Stimulated activated CD4-positive, alpha-beta T cell treated with anti-CD3 and anti-CD28 coated beads, Interleukin-1b, Interleukin-23, amount 100 ng/mL, for 24 hours (primary cell): ENCODE data around the gene MAPK8IP3.

Source experiments
- DNase-seq, 4 experiments: peaks; one replicate each; pipeline ENCODE4 v3.0.0-alpha.2; 2020; ENCODE audit warnings: low read depth in 4 of 4, low spot score in 1 of 4

Gene MAPK8IP3

DNA sequence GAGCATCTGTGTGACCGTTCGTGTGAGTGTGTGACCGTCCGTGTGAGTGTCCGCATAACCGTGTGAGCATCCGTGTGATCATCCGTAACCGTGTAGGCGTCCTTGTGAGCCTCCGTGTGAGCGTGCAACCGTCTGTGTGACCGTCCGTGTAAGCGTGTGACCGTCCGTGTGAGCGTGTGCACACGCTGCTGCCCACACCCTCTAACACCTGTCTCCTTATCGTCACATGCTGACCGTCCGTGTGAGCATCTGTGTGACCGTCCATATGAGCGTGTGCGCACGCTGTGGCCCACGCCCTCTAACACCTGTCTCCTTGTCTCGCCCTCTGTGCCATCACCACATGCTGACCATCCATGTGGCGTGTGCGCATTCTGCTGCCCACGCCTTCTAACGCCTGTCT is 34.2 kb downstream of the MAPK8IP3 start:
- no peak for DNase-seq

DNA sequence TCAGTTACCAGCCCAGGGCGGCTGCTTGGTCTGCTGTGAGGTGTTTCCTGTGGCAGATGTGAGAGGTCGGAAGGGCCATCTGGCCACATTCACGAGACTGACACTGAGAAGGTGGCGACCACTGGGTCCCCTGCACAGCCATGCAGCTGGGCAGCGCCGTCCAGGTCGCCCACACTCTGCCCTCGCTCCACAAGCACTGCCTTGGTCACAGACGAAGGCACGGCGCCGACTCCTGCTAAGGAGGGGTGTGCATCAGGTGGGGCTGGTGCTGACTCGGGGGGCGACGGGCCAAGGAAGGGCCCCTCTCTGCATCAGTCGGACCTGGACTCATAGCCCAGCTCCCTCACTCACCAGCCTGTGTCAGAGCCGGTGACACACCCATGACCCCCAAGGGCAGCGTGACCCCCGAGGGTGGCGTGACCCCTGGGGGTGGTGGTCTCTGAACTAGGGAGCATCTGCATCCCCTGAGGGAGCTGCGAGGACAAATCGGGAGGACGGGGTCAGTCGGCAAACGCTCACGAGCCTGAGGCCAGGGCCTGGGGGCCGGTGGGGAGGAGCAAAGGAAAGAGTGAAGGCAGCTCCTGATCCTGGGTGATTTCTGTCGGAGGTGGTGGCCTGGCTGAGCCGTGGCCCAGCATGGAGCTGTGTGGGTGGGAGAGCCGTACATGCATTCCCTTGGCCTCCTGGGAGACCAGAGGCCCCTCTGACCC is 34.9 kb downstream of the MAPK8IP3 start:
- no peak for DNase-seq

- no peak for DNase-seq
Measured at GRCh38 chr16:1741553-1742165, 35.7 kb downstream of the MAPK8IP3 start.

- DNase-seq, result no peak
Measured at GRCh38 chr16:1743376-1744337, 37.7 kb downstream of the MAPK8IP3 start.

- no peak for DNase-seq
Measured at GRCh38 chr16:1744338-1744840, 38.4 kb downstream of the MAPK8IP3 start.

DNA sequence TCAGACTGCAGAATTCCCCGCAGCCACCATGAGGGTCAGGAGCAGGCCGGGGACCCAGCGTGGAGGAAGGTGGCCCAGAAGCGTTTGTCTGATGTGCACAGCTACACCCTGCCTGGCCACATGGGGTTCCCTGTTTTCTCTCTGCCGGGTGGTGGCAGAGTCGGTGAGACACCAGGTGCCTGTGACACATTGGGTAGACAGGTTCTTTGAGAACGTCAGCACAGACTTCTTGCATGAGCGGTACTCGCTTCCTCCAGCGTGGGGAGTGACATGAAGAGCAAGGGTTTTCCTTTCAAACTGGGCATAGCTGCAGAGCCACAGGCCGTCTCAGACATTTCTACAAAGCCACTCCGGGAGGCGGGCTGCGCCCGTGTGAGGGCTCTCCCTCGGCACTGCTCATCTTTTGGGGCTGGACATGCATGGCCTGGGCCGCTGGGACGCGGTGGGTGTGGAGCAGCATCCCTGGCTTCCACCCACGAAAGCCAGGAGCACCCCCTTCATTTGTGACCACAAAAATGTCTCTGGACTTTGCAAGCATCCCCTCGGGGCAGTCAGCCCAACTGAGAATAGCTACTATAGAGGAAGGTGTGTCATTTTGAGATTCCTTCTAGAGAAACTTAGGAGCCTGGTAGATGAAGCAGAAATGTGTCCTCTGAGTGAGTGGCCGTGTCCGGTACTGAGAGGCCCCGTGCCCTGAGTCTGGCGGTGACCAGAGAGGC is 39.3 kb downstream of the MAPK8IP3 start:
- DNase-seq, result no peak

- no peak for DNase-seq
Measured at GRCh38 chr16:1745900-1746692, 40.1 kb downstream of the MAPK8IP3 start.

DNA sequence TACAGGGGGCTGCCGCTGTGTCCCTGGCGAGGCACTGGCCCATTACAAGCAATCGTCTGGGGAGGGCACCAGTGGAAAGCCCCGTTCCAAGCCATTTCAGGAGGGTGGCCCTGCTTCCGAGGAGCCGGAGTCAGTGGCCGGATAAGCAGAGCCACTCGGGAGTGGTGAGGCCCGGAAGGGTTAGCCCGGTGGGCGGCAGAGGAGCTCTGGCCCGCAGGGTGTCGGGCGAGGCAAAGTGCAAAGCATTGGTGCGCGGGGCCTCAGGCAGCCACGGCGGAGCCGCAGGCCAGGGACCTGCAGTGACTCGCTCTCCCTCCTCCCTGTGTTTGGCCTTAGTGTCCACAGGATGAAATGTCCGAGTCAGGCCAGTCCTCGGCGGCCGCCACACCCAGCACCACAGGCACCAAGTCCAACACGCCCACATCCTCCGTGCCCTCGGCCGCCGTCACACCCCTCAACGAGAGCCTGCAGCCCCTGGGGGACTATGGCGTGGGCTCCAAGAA is 40.7 kb downstream of the MAPK8IP3 start:
- no peak for DNase-seq

- no peak for DNase-seq
Measured at GRCh38 chr16:1747934-1748333, 41.9 kb downstream of the MAPK8IP3 start.

- no peak for DNase-seq
Measured at GRCh38 chr16:1749152-1750117, 43.4 kb downstream of the MAPK8IP3 start.

- DNase-seq, result no peak
Measured at GRCh38 chr16:1751946-1752345, 46.0 kb downstream of the MAPK8IP3 start.

DNA sequence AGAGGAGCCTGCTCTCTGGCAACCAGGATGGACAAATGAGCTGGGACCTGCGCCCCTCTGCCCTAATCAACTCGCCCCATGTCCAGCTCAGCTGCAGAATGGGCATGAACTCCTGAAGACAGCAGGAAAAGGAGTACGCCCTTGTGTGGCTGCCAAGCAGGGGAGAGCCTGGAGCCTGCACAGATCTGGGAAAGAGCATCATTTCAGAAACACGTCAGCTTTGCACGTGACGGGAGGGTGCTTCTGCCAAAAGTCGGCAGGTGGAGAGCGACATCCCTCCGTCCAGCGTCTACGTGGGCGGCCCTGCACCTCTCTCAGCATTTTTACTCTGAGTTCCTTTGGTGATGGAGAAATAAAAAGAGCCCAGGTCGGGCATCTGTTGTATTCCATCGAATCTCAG is 46.9 kb downstream of the MAPK8IP3 start:
- DNase-seq, result no peak

- no peak for DNase-seq
Measured at GRCh38 chr16:1754204-1754603, 48.2 kb downstream of the MAPK8IP3 start.

DNA sequence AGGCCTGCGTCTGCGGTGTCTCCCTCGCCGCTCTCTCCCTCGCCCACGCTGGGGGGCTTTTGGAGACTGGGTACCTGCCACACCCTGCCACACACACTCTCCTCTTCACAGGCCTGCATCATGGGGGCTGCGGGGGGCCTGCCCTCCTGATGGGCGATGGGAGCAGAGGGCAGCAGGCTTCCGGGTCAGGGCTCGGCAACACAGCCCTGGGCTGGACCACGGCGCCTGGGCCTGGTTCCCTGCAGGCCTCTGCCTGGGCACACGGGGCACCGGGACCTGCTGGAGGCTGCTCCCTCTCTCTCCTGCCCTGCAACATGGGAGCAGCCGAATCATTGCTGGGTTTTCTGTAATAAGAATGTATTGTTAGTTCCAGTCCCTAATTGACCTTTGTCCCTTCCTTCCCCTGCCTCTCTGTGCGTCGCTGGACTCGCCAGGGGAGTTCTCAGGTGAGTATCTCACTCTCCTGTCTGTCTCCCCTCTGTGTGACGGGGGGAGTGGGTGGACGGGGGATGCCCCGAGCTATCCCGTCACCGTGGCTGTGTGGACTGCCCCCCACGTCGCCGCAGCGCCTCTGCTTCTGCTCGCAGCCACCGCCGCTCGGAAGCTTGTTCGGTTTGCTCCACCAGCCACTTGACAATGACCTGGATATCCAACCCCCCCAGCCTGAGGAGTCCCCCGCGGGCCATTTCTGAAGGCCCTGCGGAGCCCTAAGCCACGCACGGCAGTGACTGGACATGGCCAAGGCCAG is 51.9 kb downstream of the MAPK8IP3 start:
- no peak for DNase-seq

DNA sequence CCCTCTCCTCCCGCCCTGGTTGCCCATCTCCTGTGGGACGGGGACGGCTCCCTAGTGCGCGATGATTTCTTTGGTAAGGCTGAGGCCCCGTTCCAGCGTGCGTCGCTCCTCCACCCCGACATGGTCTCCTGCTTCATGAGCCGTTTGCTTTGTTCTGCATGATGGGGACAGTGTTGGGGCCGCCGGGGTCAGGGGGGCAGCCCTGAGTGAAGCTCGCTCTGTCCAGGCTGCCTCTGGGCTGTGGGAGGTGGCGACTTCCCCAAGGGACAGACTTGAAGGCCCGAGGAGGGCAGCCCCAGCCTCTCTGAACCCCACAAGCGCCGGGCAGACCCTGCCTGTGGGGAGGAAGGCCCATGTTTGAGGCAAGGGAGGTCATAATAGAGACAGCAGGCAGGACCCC is 52.9 kb downstream of the MAPK8IP3 start:
- no peak for DNase-seq

DNA sequence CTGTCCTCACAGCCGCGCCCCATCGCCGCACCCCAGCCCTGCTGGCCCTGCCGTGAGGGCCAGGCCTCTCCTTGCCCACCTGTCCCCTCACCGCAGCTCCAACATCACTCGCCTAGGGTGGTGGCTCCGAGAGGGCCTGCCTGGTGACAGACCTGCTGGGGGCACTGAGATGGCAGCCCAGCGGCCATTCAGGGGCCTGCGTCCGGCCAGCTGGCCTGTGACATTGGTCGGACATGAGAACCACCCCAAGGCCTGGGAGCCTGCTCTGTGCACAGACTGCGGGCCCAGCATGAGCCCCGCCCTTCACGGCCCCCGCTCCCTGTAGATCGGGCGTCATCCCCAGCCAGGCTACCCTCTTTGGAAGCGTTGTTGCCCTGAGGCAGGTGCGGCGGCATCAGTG is 53.5 kb downstream of the MAPK8IP3 start:
- DNase-seq, result no peak

DNA sequence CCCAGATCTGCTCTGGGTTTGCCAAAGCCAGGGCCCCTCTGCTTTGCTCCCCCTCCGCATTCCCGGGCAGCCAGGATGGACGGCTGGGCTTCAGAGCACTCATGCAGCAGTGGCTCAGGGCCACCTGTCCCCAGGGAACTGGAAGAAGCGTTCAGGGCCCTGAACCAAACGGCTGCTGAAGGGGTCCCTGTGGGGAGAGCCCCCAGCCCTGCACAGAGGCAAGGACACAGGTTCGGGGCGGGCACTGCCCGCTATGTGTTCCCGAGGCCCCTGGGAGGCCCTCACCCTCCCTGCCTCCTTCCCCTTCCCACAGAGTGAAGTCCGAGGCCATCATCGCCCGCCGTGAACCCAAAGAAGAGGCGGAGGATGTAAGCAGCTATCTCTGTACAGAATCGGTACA is 54.9 kb downstream of the MAPK8IP3 start:
- DNase-seq, result no peak

- DNase-seq, result no peak
Measured at GRCh38 chr16:1761751-1762150, 55.8 kb downstream of the MAPK8IP3 start.
